NT2/D1 (cell line): ENCODE data around the gene TMEM179.

Experiments
- YY1 ChIP-seq: IDR thresholded peaks from 2 replicates; pipeline ENCODE4 v1.6.1; 2011; ENCODE audit not compliant: insufficient read length, insufficient read depth
- ZNF274 ChIP-seq: IDR thresholded peaks from 2 replicates; pipeline ENCODE4 v1.6.1; 2011; ENCODE audit warnings: mild to moderate bottlenecking, low read depth, low read length

DNA sequence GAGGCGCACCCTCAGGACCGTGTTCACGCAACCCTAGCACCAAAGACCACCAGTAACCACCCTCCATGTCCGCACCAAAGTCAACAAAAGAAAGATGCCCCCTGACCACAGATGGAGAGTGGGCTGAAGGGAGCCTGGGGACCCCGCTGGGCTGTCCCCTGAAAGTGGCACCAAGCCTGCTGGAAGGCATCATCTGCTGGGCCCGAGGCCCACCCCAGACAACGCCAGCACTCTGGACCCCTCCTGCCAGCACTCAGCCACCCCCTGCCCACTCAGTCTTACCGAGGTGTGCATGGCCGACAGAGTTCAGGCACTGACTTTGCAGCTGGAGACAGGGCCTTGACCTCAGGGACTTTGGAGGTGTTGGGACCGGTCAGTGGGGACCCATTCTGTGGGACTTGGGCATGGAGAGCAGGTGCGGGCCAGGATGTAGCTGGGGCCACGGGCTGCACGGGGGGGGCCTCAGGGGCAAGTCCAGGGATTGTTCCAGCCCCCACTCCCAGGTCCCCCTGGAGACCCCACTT, 34.4 kb upstream of the TMEM179 start:
- TF ChIP-seq ZNF274 (no peak), YY1 (no peak)
